Heart left ventricle (tissue), 16 donors: ENCODE results near the gene FXYD3. TPM values are rescaled to one million over a fixed set of nuclear protein-coding genes. Genes with fewer than 3 reads are reported as not detected.

Experiments used
- ATAC-seq, 4 donors: fragments of 200-7000 bp; cut with Tn5 transposase; one replicate each; pipeline ENCODE4 v1.9.1; 2020 to 2022; ENCODE audit warnings: moderate library complexity in 4 of 4, mild to moderate bottlenecking in 3 of 4, moderate number of reproducible peaks in 1 of 4
- DNase-seq, 5 donors: peaks; one replicate each; pipeline ENCODE4 v3.0.0-alpha.2; 2020
- H3K27ac ChIP-seq, 12 donors: fragments of 200-600 bp; sonication (generic) in 4 of 12; one replicate each; pipeline versions ENCODE4 v1.5.0 to v1.8.0; 2016 to 2022; ENCODE audit warnings: mild to moderate bottlenecking in 2 of 12
- H3K27me3 ChIP-seq, 9 donors: fragments of 200-600 bp; sonication (generic) in 2 of 9; one replicate each; pipeline versions ENCODE4 v1.5.1 to v1.8.0; 2016 to 2022; ENCODE audit warnings: mild to moderate bottlenecking in 3 of 9
- H3K36me3 ChIP-seq, 9 donors: fragments of 200-600 bp; sonication (generic) in 2 of 9; one replicate each; pipeline versions ENCODE4 v1.5.0 to v1.8.0; 2018 to 2022; ENCODE audit warnings: mild to moderate bottlenecking in 2 of 9
- H3K4me1 ChIP-seq, 12 donors: fragments of 200-600 bp; sonication (generic) in 4 of 12; one replicate each; pipeline versions ENCODE4 v1.5.0 to v1.8.0; 2016 to 2022; ENCODE audit warnings: mild to moderate bottlenecking in 3 of 12
- H3K4me3 ChIP-seq, 12 donors: fragments of 200-600 bp; sonication (generic) in 4 of 12; one replicate each; pipeline versions ENCODE4 v1.5.0 to v1.8.0; 2017 to 2022; ENCODE audit warnings: mild to moderate bottlenecking in 9 of 12, moderate library complexity in 4 of 12
- H3K9me3 ChIP-seq, 12 donors: fragments of 200-600 bp; sonication (generic) in 4 of 12; one replicate each; pipeline versions ENCODE4 v1.5.0 to v1.8.0; 2016 to 2022; ENCODE audit warnings: mild to moderate bottlenecking in 1 of 12
- POLR2A ChIP-seq, 2 donors: fragments of 450-650 bp; IDR thresholded peaks; one replicate each; pipeline ENCODE4 v1.6.1; 2017; ENCODE audit warnings: antibody characterized with exemption in 2 of 2, mild to moderate bottlenecking in 2 of 2, moderate library complexity in 2 of 2
- WGBS, 4 donors: extraction: QIAGEN DNeasy Blood & Tissue Kit in 2 of 4; methylation state at CpG; one replicate each; pipeline versions ENCODE4 v1.1.5 to v1.1.7; 2013 to 2018; 5-methylcytosine and 5-hydroxymethylcytosine counted together
- intact Hi-C, 10 donors: fragments of 100-400 bp; cut with DNase I; formaldehyde crosslinking; loops; one replicate each; pipeline versions ENCODE4 v1.11.1 to v1.14.2; 2022
- polyA plus RNA-seq, 2 donors: library from polyadenylated mRNA; stranded (reverse); fragments of 200-250 nt; gene quantifications; one replicate each; pipeline ENCODE4 v1.2.3, GENCODE V29; 2013
- total RNA-seq, 9 donors: library from RNA; depleted of rRNA in 2 of 9; stranded (reverse); fragments of >200 nt in 2 of 9; fragmentation: NEBNext Ultra II Directional in 3 of 9; extraction: Animal tissue kit (Norgen Biotek cat#: 25700) in 3 of 9; gene quantifications; one replicate each; pipeline versions ENCODE4 v1.1.0 to v1.2.4, GENCODE V29; 2016 to 2023
- TF ChIP-seq, protein P1 (sequence below), 12 donors: fragments of 200-600 bp; sonication (generic) in 4 of 12; IDR thresholded peaks; one replicate each; pipeline versions ENCODE4 v1.5.0 to v1.8.0; 2018 to 2022; ENCODE audit warnings: antibody characterized with exemption in 12 of 12, mild to moderate bottlenecking in 5 of 12
- donor health status: ischemic (EF 13 %, LVEDD 7.1; RV severe dilation, severe dysfunction).
- donor health status: healthy with polysubstance abuse.
- donor health status: DM: no; HTN: yes; CAD: no.
- donor health status: DM: no; HTN: no; CAD: no.
- donor health status: ischemic (EF 25% LVEDD 6.9; RV normal size, moderate dysfunction).
- donor health status: ischemic (EF 25% LVEDD 5.7; RV mildly dilated, moderate dysfunction).
- donor health status: healthy.
- donor health status: DM: yes; HTN: yes; CAD: no.
- donor health status: ischemic (EF 35%, LVEDD 5.7; RV mildly dilated, moderate dysfunction).
- donor health status: nonischemic (EF 11% LVEDD 7.7; RV severe dilation, severe dysfunction).
- donor health status: DM: yes; HTN: yes; CAD: no.
- donor health status: PGD.
- donor health status: ischemic (EF 29% LVEDD 5.4; RV normal size, mild dysfunction).
- donor health status: nonischemic (EF 23%, LVEDD 6.1; RV moderate dilation, normal function).

The FXYD3 gene
- total and polyA plus RNA-seq, 11 donors: 0.37 to 2.5 (median 0.93) TPM; not detected in 3

DNA sequence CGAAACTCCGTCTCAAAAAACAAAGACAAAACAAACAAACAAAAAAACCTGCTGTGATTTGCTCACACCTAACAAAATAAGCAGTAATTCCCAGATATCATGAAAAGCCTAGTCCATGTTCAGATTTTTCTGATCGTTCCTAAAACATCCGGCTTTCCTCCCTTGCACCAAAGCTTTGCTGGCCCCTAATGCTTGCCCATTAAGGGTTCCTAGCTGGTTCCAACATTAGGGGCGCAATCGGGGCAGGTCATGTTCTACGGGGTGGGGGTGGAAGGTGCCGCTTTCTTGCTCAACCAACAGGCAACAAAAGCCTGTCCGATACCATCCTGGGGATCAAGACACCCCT, 25.5 kb upstream of the FXYD3 start:
- TF ChIP-seq, protein P1, sequence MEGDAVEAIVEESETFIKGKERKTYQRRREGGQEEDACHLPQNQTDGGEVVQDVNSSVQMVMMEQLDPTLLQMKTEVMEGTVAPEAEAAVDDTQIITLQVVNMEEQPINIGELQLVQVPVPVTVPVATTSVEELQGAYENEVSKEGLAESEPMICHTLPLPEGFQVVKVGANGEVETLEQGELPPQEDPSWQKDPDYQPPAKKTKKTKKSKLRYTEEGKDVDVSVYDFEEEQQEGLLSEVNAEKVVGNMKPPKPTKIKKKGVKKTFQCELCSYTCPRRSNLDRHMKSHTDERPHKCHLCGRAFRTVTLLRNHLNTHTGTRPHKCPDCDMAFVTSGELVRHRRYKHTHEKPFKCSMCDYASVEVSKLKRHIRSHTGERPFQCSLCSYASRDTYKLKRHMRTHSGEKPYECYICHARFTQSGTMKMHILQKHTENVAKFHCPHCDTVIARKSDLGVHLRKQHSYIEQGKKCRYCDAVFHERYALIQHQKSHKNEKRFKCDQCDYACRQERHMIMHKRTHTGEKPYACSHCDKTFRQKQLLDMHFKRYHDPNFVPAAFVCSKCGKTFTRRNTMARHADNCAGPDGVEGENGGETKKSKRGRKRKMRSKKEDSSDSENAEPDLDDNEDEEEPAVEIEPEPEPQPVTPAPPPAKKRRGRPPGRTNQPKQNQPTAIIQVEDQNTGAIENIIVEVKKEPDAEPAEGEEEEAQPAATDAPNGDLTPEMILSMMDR (IDR thresholded peaks at IDR 0.05): no peak
- no peak for TF ChIP-seq POLR2A (IDR thresholded peaks at IDR 0.05)

DNA sequence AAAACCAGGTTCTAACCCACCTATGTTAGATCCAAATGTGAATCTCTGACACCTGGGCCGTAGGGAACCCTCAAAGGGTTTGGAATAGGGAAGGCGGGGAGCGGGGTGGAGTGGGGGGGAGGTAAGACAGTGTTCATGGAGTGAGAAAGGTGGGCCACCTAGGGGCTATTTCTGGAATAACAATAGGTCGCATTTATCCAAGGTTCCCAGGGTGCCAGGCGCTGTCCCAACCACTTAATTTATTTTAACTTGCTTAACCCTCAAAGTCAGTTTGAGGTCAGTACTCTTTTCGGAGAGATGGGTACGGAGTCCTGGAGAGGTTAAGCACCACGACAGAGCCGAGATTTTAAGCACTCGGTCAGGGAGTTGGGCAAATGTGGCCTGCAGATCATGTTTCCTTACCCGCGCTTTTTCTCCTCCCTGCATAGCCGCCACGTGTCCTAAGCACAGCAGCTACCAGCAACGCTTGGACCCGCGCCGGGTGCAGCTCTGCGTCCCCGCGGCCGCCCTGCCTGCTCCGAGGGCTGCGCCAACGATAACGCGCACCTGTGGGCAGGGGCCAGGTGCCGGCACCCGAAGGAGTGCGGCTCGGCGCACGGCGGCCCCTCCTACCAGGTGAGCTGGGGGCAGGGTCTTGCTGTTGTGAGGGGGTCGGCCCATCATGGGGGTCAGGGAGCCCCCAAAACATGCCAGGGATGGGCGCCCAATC, 25.0 kb upstream of the FXYD3 start:
- WGBS, 4 donors: 4 to 8% (median 6%) methylated on average over 25 to 36 of the region's 36 CpGs
- Histone ChIP-seq H3K27ac (no peak overlapping the region), H3K27me3 (peaks cover 0 to 26% (median 7%) of the 10 kb centered on the region in 9 donors), H3K4me1 (peaks cover 0 to 9% (median 4%) of the 10 kb centered on the region in 12 donors), H3K36me3 (no peaks in the 10 kb centered on the region), H3K4me3 (no peak overlapping the region), H3K9me3 (no peaks in the 10 kb centered on the region)
- peak in 3 of 5 donors; percentile 36 to 55 (median 54) for DNase-seq
- intact Hi-C loops: loop anchor here in 7 of 10 donors (1.0 to 5.0 kb wide), 6 partner anchors 23 to 118 kb away; no protein-coding TSS in a partner anchor
- peak; percentile 79 to 91 (median 84) for ATAC-seq
- TF ChIP-seq POLR2A (IDR thresholded peaks at IDR 0.05): no peak
- TF ChIP-seq, protein P1 (IDR thresholded peaks at IDR 0.05): peak; percentile 41 to 71 (median 64)

More for the DNA sequence above, 25.5 kb upstream of the FXYD3 start:
- DNase-seq: no peak
- H3K27me3 ChIP-seq: peaks cover 0 to 26% (median 7%) of the 10 kb centered on the region in 9 donors
- no peak overlapping the region for H3K27ac ChIP-seq
- H3K36me3 ChIP-seq: no peaks in the 10 kb centered on the region
- H3K4me1 ChIP-seq: peaks cover 0 to 9% (median 4%) of the 10 kb centered on the region in 12 donors
- H3K4me3 ChIP-seq: no peak overlapping the region
- H3K9me3 ChIP-seq: no peaks in the 10 kb centered on the region
- WGBS, 4 donors: 41 to 52% (median 44%) methylated on average over 9 of the region's 9 CpGs
- intact Hi-C loops: loop anchor here in 7 of 10 donors (1.0 to 5.0 kb wide), 6 partner anchors 23 to 118 kb away; no protein-coding TSS in a partner anchor
- no peak for ATAC-seq

DNA sequence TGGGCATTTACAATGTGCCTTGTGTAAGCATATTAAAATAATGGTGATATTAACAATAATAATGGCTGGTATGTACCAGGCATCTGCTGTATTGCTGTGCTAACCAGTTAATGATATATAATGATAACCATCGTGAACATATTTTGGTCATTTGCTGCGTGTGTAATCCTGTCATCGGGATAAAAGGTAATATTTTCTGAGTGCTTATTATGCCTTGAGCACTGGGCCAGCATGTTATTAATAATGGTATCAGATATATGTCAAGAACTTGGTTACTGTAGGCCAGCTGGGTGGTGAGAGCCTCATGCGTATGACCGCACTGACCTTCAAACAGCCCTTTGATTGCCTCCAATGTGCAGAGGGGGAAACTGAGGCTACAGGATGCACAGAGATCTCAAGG, 22.2 kb upstream of the FXYD3 start:
- no peaks in the 10 kb centered on the region for H3K36me3 ChIP-seq
- intact Hi-C loops: loop anchor here in 3 of 10 donors (5.0 kb wide), 2 partner anchors 46 to 121 kb away; no protein-coding TSS in a partner anchor
- ATAC-seq: no peak

More for the DNA sequence above, 22.2 kb upstream of the FXYD3 start:
- DNase-seq: peak in 1 of 5 donors; percentile 4
- WGBS, 4 donors: 91 to 98% (median 95%) methylated on average over 5 of the region's 5 CpGs
- Histone ChIP-seq H3K27me3 (peaks cover 0 to 26% (median 7%) of the 10 kb centered on the region in 9 donors), H3K4me1 (peaks cover 0 to 9% (median 4%) of the 10 kb centered on the region in 12 donors), H3K9me3 (no peaks in the 10 kb centered on the region), H3K27ac (no peak overlapping the region), H3K4me3 (no peak overlapping the region)
- TF ChIP-seq, protein P1 (IDR thresholded peaks at IDR 0.05): no peak
- no peak for TF ChIP-seq POLR2A (IDR thresholded peaks at IDR 0.05)
